SK-N-SH (cell line): ENCODE measurements around the gene RAB3C.

ENCODE experiments used
- EP300 ChIP-seq, 2 experiments: IDR thresholded peaks; 2 replicates each; pipeline versions ENCODE4 v1.4.0 to v1.6.1; 2012; ENCODE audit warnings: borderline replicate concordance in 1 of 2, low read depth in 1 of 2, low read length in 1 of 2
- FOSL2 ChIP-seq: IDR thresholded peaks from 2 replicates; pipeline ENCODE4 v1.4.0; 2012; ENCODE audit warnings: low read depth, mild to moderate bottlenecking, moderate library complexity, borderline replicate concordance
- FOXJ3 ChIP-seq: sonication (generic); formaldehyde crosslinking; IDR thresholded peaks from 2 replicates; pipeline ENCODE4 v1.5.1; 2020; ENCODE audit warnings: mild to moderate bottlenecking, missing genetic modification reagents
- NFIC ChIP-seq: IDR thresholded peaks from 2 replicates; pipeline ENCODE4 v1.4.0; 2012; ENCODE audit warnings: borderline replicate concordance
- POLR2AphosphoS5 ChIP-seq: IDR thresholded peaks from 2 replicates; pipeline ENCODE4 v1.6.1; 2012; ENCODE audit warnings: low read depth, low read length
- RAD21 ChIP-seq: IDR thresholded peaks from 2 replicates; pipeline ENCODE4 v1.6.1; 2012; ENCODE audit warnings: mild to moderate bottlenecking, low read length
- RXRA ChIP-seq: IDR thresholded peaks from 2 replicates; pipeline ENCODE4 v1.4.0; 2012; ENCODE audit warnings: low read depth, mild to moderate bottlenecking, borderline replicate concordance
- TCF12 ChIP-seq: IDR thresholded peaks from 2 replicates; pipeline ENCODE4 v1.4.0; 2012
- TF ChIP-seq, protein P1 (sequence below): fragments of 200-600 bp; sonication (generic); IDR thresholded peaks from 2 replicates; pipeline ENCODE4 v1.6.1; 2017; ENCODE audit warnings: antibody characterized with exemption, mild to moderate bottlenecking, moderate library complexity
- TF ChIP-seq, protein P2 (sequence below): fragments of 150-350 bp; IDR thresholded peaks from 2 replicates; pipeline ENCODE4 v1.6.1; 2017; ENCODE audit warnings: antibody characterized with exemption, low read length, low read depth, borderline replicate concordance
- TF ChIP-seq, protein P3 (sequence below): IDR thresholded peaks from 2 replicates; pipeline ENCODE4 v1.6.1; 2012; ENCODE audit warnings: mild to moderate bottlenecking, low read depth, low read length, moderate library complexity

DNA sequence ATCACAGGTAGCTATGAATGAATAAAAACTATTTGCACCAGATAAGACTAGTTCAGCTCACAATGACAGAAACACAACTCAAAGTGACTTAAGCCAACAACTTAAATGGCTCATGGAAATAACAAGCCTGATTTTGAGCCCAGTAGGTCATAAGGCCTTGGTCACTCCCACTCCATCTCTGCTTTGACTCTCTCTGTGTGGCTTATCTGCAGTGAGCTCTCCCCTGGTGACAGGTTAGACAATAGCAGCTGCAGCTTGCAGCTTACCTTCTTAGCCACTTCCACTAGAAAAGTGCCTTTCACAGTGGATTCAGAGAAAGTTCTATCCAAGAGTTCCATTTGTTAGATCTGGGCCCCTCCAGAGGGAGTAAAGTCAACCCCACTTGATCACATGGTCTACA, 315.7 kb downstream of the RAB3C start:
- TF ChIP-seq TCF12, result no peak
- TF ChIP-seq, protein P1, sequence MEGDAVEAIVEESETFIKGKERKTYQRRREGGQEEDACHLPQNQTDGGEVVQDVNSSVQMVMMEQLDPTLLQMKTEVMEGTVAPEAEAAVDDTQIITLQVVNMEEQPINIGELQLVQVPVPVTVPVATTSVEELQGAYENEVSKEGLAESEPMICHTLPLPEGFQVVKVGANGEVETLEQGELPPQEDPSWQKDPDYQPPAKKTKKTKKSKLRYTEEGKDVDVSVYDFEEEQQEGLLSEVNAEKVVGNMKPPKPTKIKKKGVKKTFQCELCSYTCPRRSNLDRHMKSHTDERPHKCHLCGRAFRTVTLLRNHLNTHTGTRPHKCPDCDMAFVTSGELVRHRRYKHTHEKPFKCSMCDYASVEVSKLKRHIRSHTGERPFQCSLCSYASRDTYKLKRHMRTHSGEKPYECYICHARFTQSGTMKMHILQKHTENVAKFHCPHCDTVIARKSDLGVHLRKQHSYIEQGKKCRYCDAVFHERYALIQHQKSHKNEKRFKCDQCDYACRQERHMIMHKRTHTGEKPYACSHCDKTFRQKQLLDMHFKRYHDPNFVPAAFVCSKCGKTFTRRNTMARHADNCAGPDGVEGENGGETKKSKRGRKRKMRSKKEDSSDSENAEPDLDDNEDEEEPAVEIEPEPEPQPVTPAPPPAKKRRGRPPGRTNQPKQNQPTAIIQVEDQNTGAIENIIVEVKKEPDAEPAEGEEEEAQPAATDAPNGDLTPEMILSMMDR, result no peak
- TF ChIP-seq EP300 (IDR thresholded peaks at IDR 0.05; ENCODE audit: borderline replicate concordance in 1 of 2, low read depth in 1 of 2, low read length in 1 of 2), result no peak
- TF ChIP-seq, protein P2, sequence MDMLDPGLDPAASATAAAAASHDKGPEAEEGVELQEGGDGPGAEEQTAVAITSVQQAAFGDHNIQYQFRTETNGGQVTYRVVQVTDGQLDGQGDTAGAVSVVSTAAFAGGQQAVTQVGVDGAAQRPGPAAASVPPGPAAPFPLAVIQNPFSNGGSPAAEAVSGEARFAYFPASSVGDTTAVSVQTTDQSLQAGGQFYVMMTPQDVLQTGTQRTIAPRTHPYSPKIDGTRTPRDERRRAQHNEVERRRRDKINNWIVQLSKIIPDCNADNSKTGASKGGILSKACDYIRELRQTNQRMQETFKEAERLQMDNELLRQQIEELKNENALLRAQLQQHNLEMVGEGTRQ, result no peak
- TF ChIP-seq POLR2AphosphoS5, result no peak
- no peak for TF ChIP-seq RXRA
- TF ChIP-seq RAD21, result no peak
- no peak for TF ChIP-seq FOXJ3
- no peak for TF ChIP-seq FOSL2
- TF ChIP-seq, protein P3, sequence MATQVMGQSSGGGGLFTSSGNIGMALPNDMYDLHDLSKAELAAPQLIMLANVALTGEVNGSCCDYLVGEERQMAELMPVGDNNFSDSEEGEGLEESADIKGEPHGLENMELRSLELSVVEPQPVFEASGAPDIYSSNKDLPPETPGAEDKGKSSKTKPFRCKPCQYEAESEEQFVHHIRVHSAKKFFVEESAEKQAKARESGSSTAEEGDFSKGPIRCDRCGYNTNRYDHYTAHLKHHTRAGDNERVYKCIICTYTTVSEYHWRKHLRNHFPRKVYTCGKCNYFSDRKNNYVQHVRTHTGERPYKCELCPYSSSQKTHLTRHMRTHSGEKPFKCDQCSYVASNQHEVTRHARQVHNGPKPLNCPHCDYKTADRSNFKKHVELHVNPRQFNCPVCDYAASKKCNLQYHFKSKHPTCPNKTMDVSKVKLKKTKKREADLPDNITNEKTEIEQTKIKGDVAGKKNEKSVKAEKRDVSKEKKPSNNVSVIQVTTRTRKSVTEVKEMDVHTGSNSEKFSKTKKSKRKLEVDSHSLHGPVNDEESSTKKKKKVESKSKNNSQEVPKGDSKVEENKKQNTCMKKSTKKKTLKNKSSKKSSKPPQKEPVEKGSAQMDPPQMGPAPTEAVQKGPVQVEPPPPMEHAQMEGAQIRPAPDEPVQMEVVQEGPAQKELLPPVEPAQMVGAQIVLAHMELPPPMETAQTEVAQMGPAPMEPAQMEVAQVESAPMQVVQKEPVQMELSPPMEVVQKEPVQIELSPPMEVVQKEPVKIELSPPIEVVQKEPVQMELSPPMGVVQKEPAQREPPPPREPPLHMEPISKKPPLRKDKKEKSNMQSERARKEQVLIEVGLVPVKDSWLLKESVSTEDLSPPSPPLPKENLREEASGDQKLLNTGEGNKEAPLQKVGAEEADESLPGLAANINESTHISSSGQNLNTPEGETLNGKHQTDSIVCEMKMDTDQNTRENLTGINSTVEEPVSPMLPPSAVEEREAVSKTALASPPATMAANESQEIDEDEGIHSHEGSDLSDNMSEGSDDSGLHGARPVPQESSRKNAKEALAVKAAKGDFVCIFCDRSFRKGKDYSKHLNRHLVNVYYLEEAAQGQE, result no peak
- TF ChIP-seq NFIC, result no peak
